Measurements from ENCODE around the gene GRK2. TPM values are rescaled to one million over a fixed set of nuclear protein-coding genes. Genes with fewer than 3 reads are reported as not detected.

The GRK2 gene
- total RNA-seq, 1 donor from 2014 or later: 92.7 TPM

- Mint-ChIP-seq H3K4me3 (ENCODE audit: unreplicated experiment) (no peak overlapping the region), H3K9me3 (ENCODE audit: unreplicated experiment) (no peaks in the 10 kb centered on the region), H3K4me1 (ENCODE audit: unreplicated experiment) (no peaks in the 10 kb centered on the region), H3K27me3 (ENCODE audit: unreplicated experiment) (no peaks in the 10 kb centered on the region), H3K27ac (ENCODE audit: unreplicated experiment) (peak overlapping the region; percentile 33), H3K36me3 (ENCODE audit: low read depth, unreplicated experiment) (no peaks in the 10 kb centered on the region)
- DNase-seq (ENCODE audit: low spot score): no peak
- TF ChIP-seq, protein P1, sequence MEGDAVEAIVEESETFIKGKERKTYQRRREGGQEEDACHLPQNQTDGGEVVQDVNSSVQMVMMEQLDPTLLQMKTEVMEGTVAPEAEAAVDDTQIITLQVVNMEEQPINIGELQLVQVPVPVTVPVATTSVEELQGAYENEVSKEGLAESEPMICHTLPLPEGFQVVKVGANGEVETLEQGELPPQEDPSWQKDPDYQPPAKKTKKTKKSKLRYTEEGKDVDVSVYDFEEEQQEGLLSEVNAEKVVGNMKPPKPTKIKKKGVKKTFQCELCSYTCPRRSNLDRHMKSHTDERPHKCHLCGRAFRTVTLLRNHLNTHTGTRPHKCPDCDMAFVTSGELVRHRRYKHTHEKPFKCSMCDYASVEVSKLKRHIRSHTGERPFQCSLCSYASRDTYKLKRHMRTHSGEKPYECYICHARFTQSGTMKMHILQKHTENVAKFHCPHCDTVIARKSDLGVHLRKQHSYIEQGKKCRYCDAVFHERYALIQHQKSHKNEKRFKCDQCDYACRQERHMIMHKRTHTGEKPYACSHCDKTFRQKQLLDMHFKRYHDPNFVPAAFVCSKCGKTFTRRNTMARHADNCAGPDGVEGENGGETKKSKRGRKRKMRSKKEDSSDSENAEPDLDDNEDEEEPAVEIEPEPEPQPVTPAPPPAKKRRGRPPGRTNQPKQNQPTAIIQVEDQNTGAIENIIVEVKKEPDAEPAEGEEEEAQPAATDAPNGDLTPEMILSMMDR (IDR thresholded peaks at IDR 0.05; ENCODE audit: unreplicated experiment): no peak
Observed at GRCh38 chr11:67332081-67332691, 65.9 kb downstream of the GRK2 start.

Other genes with a start within 250 kb of the GRK2 start
- gene SYT12, start 243.3 kb upstream of the GRK2 start, total RNA-seq (ENCODE audit: unreplicated experiment): 0.82 TPM
- gene RHOD, start 209.6 kb upstream of the GRK2 start, total RNA-seq (ENCODE audit: unreplicated experiment): 10.5 TPM
- gene KDM2A, start 147.2 kb upstream of the GRK2 start, total RNA-seq (ENCODE audit: unreplicated experiment): 76.9 TPM
- gene ANKRD13D, start 22.8 kb downstream of the GRK2 start, total RNA-seq (ENCODE audit: unreplicated experiment): 65.1 TPM
- gene SSH3, start 37.1 kb downstream of the GRK2 start, total RNA-seq (ENCODE audit: unreplicated experiment): 7.3 TPM
- 92.1 TPM for gene POLD4, start 87.1 kb downstream of the GRK2 start, total RNA-seq (ENCODE audit: unreplicated experiment)
- 12.6 TPM for gene CLCF1, start 107.1 kb downstream of the GRK2 start, total RNA-seq (ENCODE audit: unreplicated experiment)
- 18.4 TPM for gene RAD9A, start 125.5 kb downstream of the GRK2 start, total RNA-seq (ENCODE audit: unreplicated experiment)
- gene PPP1CA, start 135.4 kb downstream of the GRK2 start, total RNA-seq (ENCODE audit: unreplicated experiment): 249 TPM
- gene TBC1D10C, start 137.6 kb downstream of the GRK2 start, total RNA-seq (ENCODE audit: unreplicated experiment): 13.2 TPM
- gene CARNS1, start 149.2 kb downstream of the GRK2 start, total RNA-seq (ENCODE audit: unreplicated experiment): not detected
- 44.2 TPM for gene RPS6KB2, start 162.0 kb downstream of the GRK2 start, total RNA-seq (ENCODE audit: unreplicated experiment)
- 12.9 TPM for gene PTPRCAP, start 171.2 kb downstream of the GRK2 start, total RNA-seq (ENCODE audit: unreplicated experiment)
- 252 TPM for gene CORO1B, start 177.0 kb downstream of the GRK2 start, total RNA-seq (ENCODE audit: unreplicated experiment)
- gene GPR152, start 186.3 kb downstream of the GRK2 start, total RNA-seq (ENCODE audit: unreplicated experiment): not detected
- gene CABP4, start 188.9 kb downstream of the GRK2 start, total RNA-seq (ENCODE audit: unreplicated experiment): not detected
- 47.4 TPM for gene TMEM134, start 202.8 kb downstream of the GRK2 start, total RNA-seq (ENCODE audit: unreplicated experiment)
- gene AIP, start 216.6 kb downstream of the GRK2 start, total RNA-seq (ENCODE audit: unreplicated experiment): 32.9 TPM
- 11.5 TPM for gene PITPNM1, start 238.9 kb downstream of the GRK2 start, total RNA-seq (ENCODE audit: unreplicated experiment)
- gene CDK2AP2, start 241.7 kb downstream of the GRK2 start, total RNA-seq (ENCODE audit: unreplicated experiment): 27.8 TPM

Measured in endothelial cell (in vitro differentiated cells).